AG04449 (cell line): ENCODE data around the gene TNFRSF18.

Source experiments
- CTCF ChIA-PET: fragments of 350-600 bp; formaldehyde crosslinking; extraction: SDS; loops from one replicate; lab custom pipeline; 2021; ENCODE audit warnings: antibody characterized with exemption; lab: Yijun Ruan, JAX
- POLR2A ChIA-PET: fragments of 400-600, 350-600 bp; formaldehyde crosslinking; extraction: SDS; loops from one replicate; lab custom pipeline; 2020; ENCODE audit warnings: antibody characterized with exemption, inconsistent platforms; lab: Yijun Ruan, JAX
- DNase-seq: peaks from one replicate; pipeline ENCODE4 v3.0.0-alpha.2; 2010; ENCODE audit warnings: low read depth, low spot score
- H3K4me3 ChIP-seq: 2 replicates; pipeline ENCODE4 v1.5.1; 2011; ENCODE audit warnings: low read depth, mild to moderate bottlenecking, control low read depth, low read length
- TF ChIP-seq, protein P1 (sequence below): IDR thresholded peaks from one replicate; pipeline ENCODE4 v1.5.1; 2011; ENCODE audit warnings: mild to moderate bottlenecking, moderate library complexity, low read length, control low read depth, inconsistent platforms; ENCODE audit not compliant: insufficient read depth; ENCODE audit errors: missing control alignments

TNFRSF18 gene

DNA sequence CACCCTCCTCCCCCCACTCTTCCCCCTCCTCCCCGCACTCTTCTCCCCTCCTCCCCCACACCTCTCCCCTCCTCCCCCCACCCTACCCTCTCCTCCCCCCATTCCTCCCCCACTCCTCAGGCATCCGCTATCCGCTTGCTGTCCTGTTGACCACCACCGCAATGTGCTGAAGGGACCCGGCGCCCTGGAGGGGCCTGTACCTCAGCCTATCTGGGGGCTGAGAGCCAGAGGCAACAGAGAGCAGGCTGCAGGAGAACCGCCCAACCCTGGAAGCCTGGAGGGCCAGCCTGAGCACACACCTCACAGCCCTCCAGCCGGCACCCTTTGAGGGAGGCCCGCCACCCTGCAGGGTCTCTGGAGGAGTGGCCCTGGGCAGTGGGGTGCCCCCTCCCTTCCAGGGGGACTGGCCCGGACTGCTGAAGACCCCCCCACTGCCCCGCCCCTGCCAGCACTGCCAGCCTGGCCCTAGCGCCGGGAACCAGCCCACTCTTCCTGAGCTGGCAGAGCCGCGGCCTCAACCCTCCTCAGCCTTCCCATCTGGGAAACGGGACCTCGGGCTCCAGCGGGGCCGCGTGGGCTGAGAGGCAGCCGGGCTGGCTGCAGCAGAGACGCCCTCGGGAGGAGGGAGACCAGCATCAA lies 38.9 kb upstream of the TNFRSF18 start:
- CTCF ChIA-PET = no interaction called here
- POLR2A ChIA-PET = no interaction called here
- DNase-seq = no peak
- TF ChIP-seq, protein P1, sequence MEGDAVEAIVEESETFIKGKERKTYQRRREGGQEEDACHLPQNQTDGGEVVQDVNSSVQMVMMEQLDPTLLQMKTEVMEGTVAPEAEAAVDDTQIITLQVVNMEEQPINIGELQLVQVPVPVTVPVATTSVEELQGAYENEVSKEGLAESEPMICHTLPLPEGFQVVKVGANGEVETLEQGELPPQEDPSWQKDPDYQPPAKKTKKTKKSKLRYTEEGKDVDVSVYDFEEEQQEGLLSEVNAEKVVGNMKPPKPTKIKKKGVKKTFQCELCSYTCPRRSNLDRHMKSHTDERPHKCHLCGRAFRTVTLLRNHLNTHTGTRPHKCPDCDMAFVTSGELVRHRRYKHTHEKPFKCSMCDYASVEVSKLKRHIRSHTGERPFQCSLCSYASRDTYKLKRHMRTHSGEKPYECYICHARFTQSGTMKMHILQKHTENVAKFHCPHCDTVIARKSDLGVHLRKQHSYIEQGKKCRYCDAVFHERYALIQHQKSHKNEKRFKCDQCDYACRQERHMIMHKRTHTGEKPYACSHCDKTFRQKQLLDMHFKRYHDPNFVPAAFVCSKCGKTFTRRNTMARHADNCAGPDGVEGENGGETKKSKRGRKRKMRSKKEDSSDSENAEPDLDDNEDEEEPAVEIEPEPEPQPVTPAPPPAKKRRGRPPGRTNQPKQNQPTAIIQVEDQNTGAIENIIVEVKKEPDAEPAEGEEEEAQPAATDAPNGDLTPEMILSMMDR = no peak
- H3K4me3 ChIP-seq = no peak overlapping the region

DNA sequence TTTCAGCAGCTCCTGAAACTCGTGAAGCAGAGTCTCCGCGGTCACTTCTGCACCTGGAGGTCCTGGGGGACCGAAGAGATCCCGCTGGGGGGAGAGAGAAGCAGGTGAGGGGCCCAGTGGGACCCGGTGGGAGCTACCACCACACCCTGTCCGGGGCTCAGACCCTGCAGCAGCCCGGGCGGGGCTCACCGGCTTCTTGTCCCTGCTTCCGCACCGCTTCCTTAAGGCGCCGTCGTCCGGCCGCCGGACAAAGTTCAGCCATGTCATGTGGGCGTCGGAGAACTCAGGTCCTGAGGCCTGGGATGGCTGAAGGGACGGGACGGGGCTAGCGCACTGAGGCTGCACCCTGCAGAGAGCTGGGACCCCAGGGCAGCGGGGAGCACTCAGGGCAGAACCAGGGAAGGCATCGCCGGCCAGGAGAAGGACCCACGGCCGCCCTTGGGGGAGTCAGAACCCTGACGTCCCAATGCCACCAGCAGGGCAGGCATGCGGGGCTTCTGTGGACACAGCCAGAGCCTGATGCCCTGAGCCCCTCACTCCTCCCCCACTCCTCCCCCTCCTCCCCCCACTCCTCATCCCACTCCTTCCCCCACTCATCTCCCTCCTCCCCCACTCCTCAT lies 37.9 kb upstream of the TNFRSF18 start:
- ChIA-PET CTCF (interaction anchor here (1.4 kb wide), 1 partner anchor 123 kb away, joined by 5 read pairs; no protein-coding TSS in a partner anchor), POLR2A (no interaction called here)
- TF ChIP-seq, protein P1 = no peak
- no peak overlapping the region for H3K4me3 ChIP-seq
- no peak for DNase-seq

DNA sequence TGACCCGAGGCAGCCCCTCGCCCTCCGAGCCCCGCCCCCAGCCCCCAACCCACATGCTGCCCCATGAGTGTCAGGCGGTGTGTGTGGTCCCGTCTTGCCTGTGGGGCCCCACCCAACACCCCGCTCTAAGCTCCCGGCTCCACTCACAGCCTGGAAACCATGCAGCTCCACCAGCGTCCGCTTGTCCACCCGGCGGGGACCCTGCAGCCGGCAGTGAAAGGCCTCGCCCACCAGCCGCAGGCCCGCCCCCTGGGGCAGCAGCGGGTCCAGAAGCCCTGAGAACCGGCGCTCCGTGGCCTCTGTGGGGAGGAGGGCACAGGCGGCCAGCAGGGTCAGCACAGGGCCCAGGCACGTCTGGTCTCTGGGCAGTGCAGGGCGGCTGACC lies 37.4 kb upstream of the TNFRSF18 start:
- ChIA-PET POLR2A (no interaction called here), CTCF (interaction anchor here (1.4 kb wide), 1 partner anchor 122 kb away, joined by 5 read pairs; no protein-coding TSS in a partner anchor)
- no peak overlapping the region for H3K4me3 ChIP-seq

DNA sequence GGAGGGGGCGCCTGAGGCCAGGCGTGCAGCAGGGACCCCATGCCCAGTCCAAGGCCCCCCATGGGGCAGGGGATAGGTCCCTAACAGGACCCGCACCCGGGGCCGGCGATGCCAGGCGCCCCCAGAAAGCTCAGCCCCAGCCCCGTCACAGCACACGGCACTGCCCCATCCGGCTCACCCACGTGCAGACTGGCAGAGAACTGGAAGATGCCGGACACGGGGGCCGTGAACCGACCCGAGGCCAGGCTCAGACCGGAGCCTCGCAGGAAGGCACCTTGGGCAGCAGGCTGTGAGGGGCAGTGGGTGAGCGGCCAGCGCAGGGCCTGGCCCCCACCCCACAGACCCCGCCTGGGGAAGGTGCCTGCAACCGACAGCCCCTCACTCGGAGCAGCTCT lies 36.9 kb upstream of the TNFRSF18 start:
- ChIA-PET CTCF (interaction anchor here (1.4 kb wide), 1 partner anchor 122 kb away, joined by 5 read pairs; no protein-coding TSS in a partner anchor), POLR2A (no interaction called here)
- DNase-seq = no peak
- H3K4me3 ChIP-seq = no peak overlapping the region
- TF ChIP-seq, protein P1 = no peak

More for the DNA sequence above, 37.4 kb upstream of the TNFRSF18 start:
- TF ChIP-seq, protein P1 = no peak
- no peak for DNase-seq

DNA sequence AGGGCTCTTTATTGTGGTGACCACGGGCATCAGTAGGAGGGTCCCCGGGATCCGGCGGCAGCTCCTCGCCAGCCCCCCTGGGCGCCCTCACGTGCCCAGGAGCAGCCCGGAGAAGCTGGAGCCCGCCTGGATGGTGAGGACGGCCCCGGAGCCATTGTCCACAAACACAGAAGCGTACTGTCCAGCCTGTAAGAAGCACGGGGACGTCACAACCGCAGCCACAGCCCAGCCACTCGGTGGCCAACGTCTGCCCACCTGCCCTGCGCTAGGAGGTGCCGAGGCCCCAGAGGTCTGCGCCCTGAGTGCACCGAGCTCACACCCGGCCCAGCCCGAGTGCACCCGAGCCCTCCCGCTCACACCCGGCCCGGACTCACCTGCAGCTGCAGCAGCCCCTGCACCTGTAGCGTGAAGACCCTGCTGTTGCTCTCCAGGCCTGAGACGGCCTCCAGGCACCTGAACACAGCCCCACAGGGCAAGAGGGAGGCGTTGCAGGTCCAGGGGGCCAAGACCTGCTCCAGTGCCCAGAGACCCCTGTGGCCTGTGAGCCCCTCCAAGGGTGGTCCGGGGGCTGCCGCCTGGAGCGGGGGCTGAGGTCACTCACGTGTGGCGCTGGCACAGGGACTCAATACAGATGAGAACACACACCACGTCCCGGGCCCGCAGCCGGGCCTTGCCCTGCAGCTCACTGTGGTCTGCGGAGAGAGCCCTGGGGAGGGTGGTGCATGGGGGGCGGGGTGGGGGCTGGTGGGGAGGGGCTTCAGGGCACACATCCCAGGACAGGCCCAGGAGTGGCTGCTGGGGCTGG lies 36.3 kb upstream of the TNFRSF18 start:
- DNase-seq = no peak
- H3K4me3 ChIP-seq = no peak overlapping the region
- ChIA-PET POLR2A (no interaction called here), CTCF (interaction anchor here (1.1 kb wide), 1 partner anchor 120 kb away, joined by 5 read pairs; no protein-coding TSS in a partner anchor)
- TF ChIP-seq, protein P1 = no peak
